Trophoblast cell (in vitro differentiated cells and primary cell): Measurements from ENCODE around the gene RASSF10.

Experiments used
- DNase-seq, 2 donors: peaks; one replicate each; pipeline ENCODE4 v3.0.0-alpha.2; 2016
- H2AFZ ChIP-seq: 2 replicates; pipeline ENCODE4 v1.6.1; 2013; ENCODE audit warnings: low read length, moderate library complexity, mild to moderate bottlenecking; ENCODE audit not compliant: insufficient read depth, poor library complexity
- H2AK5ac ChIP-seq: 2 replicates; pipeline ENCODE4 v1.6.1; 2013; ENCODE audit warnings: mild to moderate bottlenecking, low read length
- H2BK120ac ChIP-seq: 2 replicates; pipeline ENCODE4 v1.6.1; 2013; ENCODE audit warnings: low read length, mild to moderate bottlenecking, moderate library complexity; ENCODE audit not compliant: insufficient read depth, poor library complexity
- H2BK12ac ChIP-seq: 2 replicates; pipeline ENCODE4 v1.6.1; 2013; ENCODE audit warnings: mild to moderate bottlenecking, low read length, moderate library complexity
- H2BK5ac ChIP-seq: 2 replicates; pipeline ENCODE4 v1.6.1; 2013; ENCODE audit warnings: low read length, low read depth, moderate library complexity, mild to moderate bottlenecking; ENCODE audit not compliant: poor library complexity
- H3K14ac ChIP-seq: 2 replicates; pipeline ENCODE4 v1.6.1; 2013; ENCODE audit warnings: mild to moderate bottlenecking, low read length
- H3K18ac ChIP-seq: 2 replicates; pipeline ENCODE4 v1.6.1; 2013; ENCODE audit warnings: mild to moderate bottlenecking, low read length
- H3K23ac ChIP-seq: 2 replicates; pipeline ENCODE4 v1.6.1; 2013; ENCODE audit warnings: low read length
- H3K27ac ChIP-seq: 2 replicates; pipeline ENCODE4 v1.5.1; 2013; ENCODE audit warnings: low read depth, mild to moderate bottlenecking, inconsistent platforms, low read length, moderate library complexity
- H3K27me3 ChIP-seq: 2 replicates; pipeline ENCODE4 v1.6.1; 2013; ENCODE audit warnings: inconsistent platforms, mild to moderate bottlenecking, low read length, moderate library complexity; ENCODE audit not compliant: insufficient read depth
- H3K36me3 ChIP-seq, 2 experiments: 1 replicate in 1 of 2; 2 replicates in 1 of 2; pipeline ENCODE4 v1.6.1; 2013; ENCODE audit warnings: low read length in 2 of 2, mild to moderate bottlenecking in 2 of 2, moderate library complexity in 1 of 2; ENCODE audit not compliant: insufficient read depth in 2 of 2, control insufficient read depth in 1 of 2
- H3K4ac ChIP-seq: 2 replicates; pipeline ENCODE4 v1.6.1; 2013; ENCODE audit warnings: low read depth, mild to moderate bottlenecking, low read length, moderate library complexity
- H3K4me1 ChIP-seq, 2 experiments: 1 replicate in 1 of 2; 2 replicates in 1 of 2; pipeline ENCODE4 v1.6.1; 2013; ENCODE audit warnings: low read length in 2 of 2, mild to moderate bottlenecking in 2 of 2, moderate library complexity in 1 of 2; ENCODE audit not compliant: insufficient read depth in 2 of 2, control insufficient read depth in 1 of 2
- H3K4me2 ChIP-seq: 2 replicates; pipeline ENCODE4 v1.6.1; 2013; ENCODE audit warnings: inconsistent platforms, mild to moderate bottlenecking, low read length, moderate library complexity
- H3K4me3 ChIP-seq: 2 replicates; pipeline ENCODE4 v1.5.1; 2013; ENCODE audit warnings: mild to moderate bottlenecking, low read depth, low read length, inconsistent platforms
- H3K79me1 ChIP-seq: one replicate; pipeline ENCODE4 v1.6.1; 2013; ENCODE audit warnings: low read length
- H3K79me2 ChIP-seq: 2 replicates; pipeline ENCODE4 v1.6.1; 2013; ENCODE audit warnings: low read length, mild to moderate bottlenecking; ENCODE audit not compliant: control insufficient read depth, insufficient read depth, poor library complexity
- H3K9ac ChIP-seq: 2 replicates; pipeline ENCODE4 v1.6.1; 2013; ENCODE audit warnings: mild to moderate bottlenecking, low read length
- H3K9me3 ChIP-seq: 2 replicates; pipeline ENCODE4 v1.6.1; 2013; ENCODE audit warnings: low read depth, mild to moderate bottlenecking, control low read depth, inconsistent platforms, low read length; ENCODE audit not compliant: insufficient read depth
- H4K12ac ChIP-seq: 2 replicates; pipeline ENCODE4 v1.6.1; 2013; ENCODE audit warnings: low read depth, mild to moderate bottlenecking, low read length, moderate library complexity
- H4K8ac ChIP-seq: 2 replicates; pipeline ENCODE4 v1.6.1; 2013; ENCODE audit warnings: low read depth, mild to moderate bottlenecking, low read length, moderate library complexity
- H4K91ac ChIP-seq: one replicate; pipeline ENCODE4 v1.6.1; 2013; ENCODE audit warnings: low read depth, mild to moderate bottlenecking, low read length, moderate library complexity
- whole genome bisulfite sequencing: extraction: QIAGEN DNeasy Blood & Tissue Kit; methylation state at CpG from one replicate; pipeline ENCODE4 v1.1.7; 2013; ENCODE audit warnings: missing lambda C conversion rate; ENCODE audit not compliant: insufficient read length, insufficient coverage; ENCODE audit errors: extremely low coverage; 5-methylcytosine and 5-hydroxymethylcytosine counted together

Gene RASSF10

GRCh38 chr11:12989428-12990161, 19.5 kb upstream of the RASSF10 start:
- Histone ChIP-seq H4K8ac (no peak overlapping the region), H2AK5ac (no peak overlapping the region), H2BK120ac (no peak overlapping the region), H3K36me3 (no peaks in the 10 kb centered on the region), H3K4ac (no peak overlapping the region), H2BK12ac (no peak overlapping the region), H4K91ac (no peak overlapping the region), H3K9me3 (no peaks in the 10 kb centered on the region), H2AFZ (no peak overlapping the region), H3K27me3 (no peaks in the 10 kb centered on the region), H3K79me1 (no peaks in the 10 kb centered on the region), H3K4me2 (no peak overlapping the region), H3K14ac (no peak overlapping the region), H3K18ac (no peak overlapping the region), H3K4me1 (no peaks in the 10 kb centered on the region), H3K79me2 (no peaks in the 10 kb centered on the region), H4K12ac (no peak overlapping the region), H3K4me3 (no peak overlapping the region), H3K9ac (no peak overlapping the region), H3K23ac (no peak overlapping the region), H2BK5ac (no peak overlapping the region), H3K27ac (no peak overlapping the region)
- peak in 1 of 2 donors; percentile 48 for DNase-seq
- no CpG with 5 or more reads among the region's 13 CpGs for WGBS

- no peak overlapping the region for H4K12ac ChIP-seq
- no peaks in the 10 kb centered on the region for H3K36me3 ChIP-seq
- no peak overlapping the region for H4K91ac ChIP-seq
- H2BK12ac ChIP-seq = no peak overlapping the region
- no peaks in the 10 kb centered on the region for H3K79me1 ChIP-seq
- no peak overlapping the region for H2AK5ac ChIP-seq
- no peaks in the 10 kb centered on the region for H3K4me1 ChIP-seq
- no peak overlapping the region for H3K4me2 ChIP-seq
- no peaks in the 10 kb centered on the region for H3K9me3 ChIP-seq
- H2BK5ac ChIP-seq = no peak overlapping the region
- DNase-seq = no peak
- H3K14ac ChIP-seq = no peak overlapping the region
- H3K27ac ChIP-seq = no peak overlapping the region
- no peaks in the 10 kb centered on the region for H3K79me2 ChIP-seq
- no peak overlapping the region for H3K23ac ChIP-seq
- no CpG with 5 or more reads among the region's 1 CpG for WGBS
- no peak overlapping the region for H2AFZ ChIP-seq
- no peak overlapping the region for H3K9ac ChIP-seq
- H3K27me3 ChIP-seq = no peaks in the 10 kb centered on the region
- H2BK120ac ChIP-seq = no peak overlapping the region
- H3K18ac ChIP-seq = no peak overlapping the region
- no peak overlapping the region for H4K8ac ChIP-seq
- H3K4me3 ChIP-seq = no peak overlapping the region
- H3K4ac ChIP-seq = no peak overlapping the region
These were observed 19.0 kb upstream of the RASSF10 start for GRCh38 chr11:12990162-12990480.

- no peak overlapping the region for H2AFZ ChIP-seq
- no CpG with 5 or more reads among the region's 1 CpG for WGBS
- no peaks in the 10 kb centered on the region for H3K9me3 ChIP-seq
- H2BK12ac ChIP-seq = no peak overlapping the region
- no peak overlapping the region for H2BK5ac ChIP-seq
- no peaks in the 10 kb centered on the region for H3K36me3 ChIP-seq
- no peak overlapping the region for H3K4ac ChIP-seq
- H3K23ac ChIP-seq = no peak overlapping the region
- H3K9ac ChIP-seq = no peak overlapping the region
- H3K4me1 ChIP-seq = no peaks in the 10 kb centered on the region
- H2BK120ac ChIP-seq = no peak overlapping the region
- H3K27me3 ChIP-seq = no peaks in the 10 kb centered on the region
- no peak overlapping the region for H4K91ac ChIP-seq
- H4K8ac ChIP-seq = no peak overlapping the region
- no peaks in the 10 kb centered on the region for H3K79me2 ChIP-seq
- no peak overlapping the region for H3K14ac ChIP-seq
- H3K4me3 ChIP-seq = no peak overlapping the region
- H3K4me2 ChIP-seq = no peak overlapping the region
- H4K12ac ChIP-seq = no peak overlapping the region
- no peak overlapping the region for H3K18ac ChIP-seq
- H3K27ac ChIP-seq = no peak overlapping the region
- DNase-seq = no peak
- H3K79me1 ChIP-seq = no peaks in the 10 kb centered on the region
- no peak overlapping the region for H2AK5ac ChIP-seq
These were observed 17.7 kb upstream of the RASSF10 start for GRCh38 chr11:12991426-12991825.

GRCh38 chr11:12993626-12994025, 15.5 kb upstream of the RASSF10 start:
- Histone ChIP-seq H2BK120ac (no peak overlapping the region), H3K14ac (no peak overlapping the region), H3K4me1 (no peaks in the 10 kb centered on the region), H2BK12ac (no peak overlapping the region), H3K27ac (no peak overlapping the region), H3K79me2 (no peaks in the 10 kb centered on the region), H4K8ac (no peak overlapping the region), H3K18ac (no peak overlapping the region), H3K4me2 (no peak overlapping the region), H4K91ac (no peak overlapping the region), H2AFZ (no peak overlapping the region), H3K4ac (no peak overlapping the region), H4K12ac (no peak overlapping the region), H3K79me1 (no peaks in the 10 kb centered on the region), H3K23ac (no peak overlapping the region), H2BK5ac (no peak overlapping the region), H3K4me3 (no peak overlapping the region), H3K9ac (no peak overlapping the region), H3K27me3 (no peaks in the 10 kb centered on the region), H3K36me3 (no peaks in the 10 kb centered on the region), H3K9me3 (no peaks in the 10 kb centered on the region), H2AK5ac (no peak overlapping the region)
- WGBS = no CpG with 5 or more reads among the region's 1 CpG
- DNase-seq = peak; percentile 74 to 90
